BJ (cell line): ENCODE measurements around the gene EN1. TPM values are rescaled to one million over a fixed set of nuclear protein-coding genes. Genes with fewer than 3 reads are reported as not detected.

Source experiments
- CTCF ChIA-PET: fragments of 350-600 bp; formaldehyde crosslinking; extraction: SDS; loops from one replicate; lab custom pipeline; 2021; ENCODE audit warnings: antibody characterized with exemption, inconsistent platforms; lab: Yijun Ruan, JAX
- POLR2A ChIA-PET: fragments of 300-600 bp; sonication (Branson Sonifier 250); formaldehyde crosslinking; extraction: SDS; loops from one replicate; lab custom pipeline; 2021; ENCODE audit warnings: antibody characterized with exemption; lab: Charles Lee
- DNase-seq: peaks from one replicate; pipeline ENCODE4 v3.0.0-alpha.2; 2011; ENCODE audit warnings: low read depth
- H3K27me3 ChIP-seq: 2 replicates; pipeline ENCODE4 v1.6.0; 2011; ENCODE audit warnings: low read length; ENCODE audit not compliant: control insufficient read depth, insufficient read depth
- H3K36me3 ChIP-seq: 2 replicates; pipeline ENCODE4 v1.5.1; 2011; ENCODE audit warnings: low read length; ENCODE audit not compliant: control insufficient read depth, insufficient read depth
- H3K4me3 ChIP-seq: 2 replicates; pipeline ENCODE4 v1.5.1; 2011; ENCODE audit warnings: low read depth, mild to moderate bottlenecking, control low read depth, low read length
- polyA plus RNA-seq: library from polyadenylated mRNA; depleted of rRNA; stranded (reverse); fragments of >200 nt; gene quantifications from 2 replicates; pipeline ENCODE4 v1.2.3, GENCODE V29; 2011
- TF ChIP-seq, protein P1 (sequence below): IDR thresholded peaks from 2 replicates; pipeline ENCODE4 v1.5.1; 2011; ENCODE audit warnings: low read depth, mild to moderate bottlenecking, control low read depth, inconsistent platforms, low read length, moderate library complexity; ENCODE audit not compliant: insufficient read depth

Gene EN1
- polyA plus RNA-seq, 1 experiment, result not detected

DNA sequence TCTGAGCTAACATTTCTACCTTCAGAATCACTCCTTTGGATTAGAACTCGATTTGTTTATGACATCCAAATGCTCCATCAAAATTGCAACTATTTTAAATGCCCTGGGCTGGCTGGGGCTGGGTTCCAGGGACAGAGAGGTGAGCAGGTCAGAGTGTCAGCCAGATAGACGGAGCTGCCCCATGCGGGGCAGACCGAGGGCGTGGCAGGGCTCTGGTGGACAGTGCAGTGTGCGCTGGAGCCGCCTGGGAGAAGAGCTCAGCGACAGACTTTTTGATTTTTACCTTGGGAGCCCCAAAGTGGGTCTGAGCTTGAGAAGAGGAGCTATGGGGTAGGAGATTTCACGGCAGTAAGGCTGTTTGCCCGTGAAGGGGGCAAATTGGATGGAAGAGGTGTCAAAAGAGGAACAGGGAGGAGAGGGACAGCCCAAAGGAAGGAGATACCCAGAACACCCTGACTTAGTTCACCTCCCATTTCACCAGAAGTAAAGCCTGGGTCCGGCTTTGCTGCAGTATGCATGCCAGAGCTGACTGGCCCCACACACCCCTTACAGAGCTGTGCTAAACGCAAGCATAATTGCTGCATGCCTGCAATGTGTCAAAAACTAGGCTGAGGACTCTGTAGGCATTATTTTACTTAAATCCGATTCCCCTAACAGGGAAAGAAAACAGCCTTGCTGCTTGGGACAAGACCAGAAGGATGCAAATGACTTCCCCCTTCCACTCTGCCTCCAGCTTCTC lies 33.7 kb downstream of the EN1 start:
- TF ChIP-seq, protein P1, sequence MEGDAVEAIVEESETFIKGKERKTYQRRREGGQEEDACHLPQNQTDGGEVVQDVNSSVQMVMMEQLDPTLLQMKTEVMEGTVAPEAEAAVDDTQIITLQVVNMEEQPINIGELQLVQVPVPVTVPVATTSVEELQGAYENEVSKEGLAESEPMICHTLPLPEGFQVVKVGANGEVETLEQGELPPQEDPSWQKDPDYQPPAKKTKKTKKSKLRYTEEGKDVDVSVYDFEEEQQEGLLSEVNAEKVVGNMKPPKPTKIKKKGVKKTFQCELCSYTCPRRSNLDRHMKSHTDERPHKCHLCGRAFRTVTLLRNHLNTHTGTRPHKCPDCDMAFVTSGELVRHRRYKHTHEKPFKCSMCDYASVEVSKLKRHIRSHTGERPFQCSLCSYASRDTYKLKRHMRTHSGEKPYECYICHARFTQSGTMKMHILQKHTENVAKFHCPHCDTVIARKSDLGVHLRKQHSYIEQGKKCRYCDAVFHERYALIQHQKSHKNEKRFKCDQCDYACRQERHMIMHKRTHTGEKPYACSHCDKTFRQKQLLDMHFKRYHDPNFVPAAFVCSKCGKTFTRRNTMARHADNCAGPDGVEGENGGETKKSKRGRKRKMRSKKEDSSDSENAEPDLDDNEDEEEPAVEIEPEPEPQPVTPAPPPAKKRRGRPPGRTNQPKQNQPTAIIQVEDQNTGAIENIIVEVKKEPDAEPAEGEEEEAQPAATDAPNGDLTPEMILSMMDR, result no peak
- ChIA-PET CTCF (interaction anchor here (1.3 to 1.5 kb wide), 2 partner anchors 13 to 42 kb away, joined by 3 to 4 read pairs; no protein-coding TSS in a partner anchor), POLR2A (no interaction called here)
- Histone ChIP-seq H3K36me3 (no peaks in the 10 kb centered on the region), H3K27me3 (peaks cover 3% of the 10 kb centered on the region), H3K4me3 (no peak overlapping the region)
- no peak for DNase-seq

DNA sequence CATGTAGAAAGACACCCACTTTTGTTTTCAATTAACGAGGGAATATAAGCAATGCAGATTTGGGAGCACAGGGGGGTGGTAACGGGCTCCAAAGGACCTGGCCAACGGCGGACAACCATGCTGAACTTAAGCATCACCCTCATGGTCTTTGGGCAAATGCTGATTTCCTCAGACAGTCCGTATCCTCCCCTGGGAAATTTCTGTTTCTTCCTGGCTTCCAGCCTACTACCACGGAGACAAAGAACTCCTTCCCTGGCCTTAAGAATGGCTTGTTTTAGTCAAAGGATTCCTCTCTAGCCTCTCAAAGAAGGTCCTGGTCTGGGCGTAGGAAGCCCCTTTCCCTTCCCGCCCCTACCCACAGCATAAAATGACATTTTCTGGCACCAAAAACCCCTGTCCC lies 34.3 kb downstream of the EN1 start:
- no peak overlapping the region for H3K4me3 ChIP-seq
- ChIA-PET POLR2A (no interaction called here), CTCF (interaction anchor here (1.3 to 1.5 kb wide), 2 partner anchors 12 to 42 kb away, joined by 3 to 4 read pairs; no protein-coding TSS in a partner anchor)
- no peak for DNase-seq
- peaks cover 3% of the 10 kb centered on the region for H3K27me3 ChIP-seq
- no peaks in the 10 kb centered on the region for H3K36me3 ChIP-seq
- TF ChIP-seq, protein P1, result no peak

DNA sequence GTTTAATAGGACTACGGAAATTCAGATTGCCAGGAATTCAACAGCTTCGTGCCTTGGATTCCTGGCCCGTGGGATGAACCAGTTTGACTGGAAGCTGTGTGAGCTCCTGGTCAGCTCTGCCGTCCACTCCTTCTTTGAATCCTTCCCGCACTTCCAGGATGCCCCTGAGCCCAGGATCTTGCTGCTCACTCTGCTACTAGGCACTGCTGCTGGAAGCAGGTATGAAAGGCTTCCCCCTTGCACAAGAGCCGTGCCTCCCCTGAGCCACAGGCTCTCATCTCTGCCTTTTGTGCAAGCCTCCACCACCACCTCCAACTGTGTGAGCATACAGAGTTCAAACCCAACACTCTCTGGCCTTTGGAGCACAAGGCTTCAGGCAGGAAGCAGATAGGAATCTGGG lies 34.9 kb downstream of the EN1 start:
- Histone ChIP-seq H3K4me3 (no peak overlapping the region), H3K36me3 (no peaks in the 10 kb centered on the region), H3K27me3 (peaks cover 3% of the 10 kb centered on the region)
- TF ChIP-seq, protein P1, result no peak
- ChIA-PET POLR2A (no interaction called here), CTCF (no interaction called here)
- no peak for DNase-seq

DNA sequence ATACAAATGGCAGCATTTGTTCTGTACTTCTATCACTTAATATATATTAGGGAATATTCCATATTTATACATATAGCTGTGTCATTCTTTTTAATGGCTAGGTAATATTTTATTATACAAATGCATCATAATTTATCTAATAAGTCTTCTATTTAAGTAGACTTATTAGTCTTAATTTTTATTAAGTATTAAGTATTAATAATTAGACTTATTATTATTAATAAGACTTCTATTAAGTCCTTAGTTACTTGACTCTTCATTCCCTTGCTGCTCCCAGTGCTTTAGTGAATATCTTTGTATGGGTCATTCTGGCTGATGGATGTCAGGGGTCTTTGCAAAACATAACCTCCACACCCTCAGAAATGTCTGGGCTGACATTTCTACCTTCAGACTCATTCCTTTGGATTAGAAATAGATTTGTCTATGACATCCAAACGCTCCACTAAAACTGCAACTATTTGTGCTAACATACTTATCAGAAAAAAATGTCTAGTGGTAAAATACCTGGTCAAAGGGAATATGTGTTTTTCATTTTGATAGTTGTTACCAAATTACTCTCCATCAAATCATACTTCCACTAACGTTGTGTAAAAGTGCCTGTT lies 35.8 kb downstream of the EN1 start:
- Histone ChIP-seq H3K36me3 (no peaks in the 10 kb centered on the region), H3K27me3 (peaks cover 3% of the 10 kb centered on the region), H3K4me3 (no peak overlapping the region)
- TF ChIP-seq, protein P1, result no peak
- ChIA-PET POLR2A (no interaction called here), CTCF (no interaction called here)
- no peak for DNase-seq

DNA sequence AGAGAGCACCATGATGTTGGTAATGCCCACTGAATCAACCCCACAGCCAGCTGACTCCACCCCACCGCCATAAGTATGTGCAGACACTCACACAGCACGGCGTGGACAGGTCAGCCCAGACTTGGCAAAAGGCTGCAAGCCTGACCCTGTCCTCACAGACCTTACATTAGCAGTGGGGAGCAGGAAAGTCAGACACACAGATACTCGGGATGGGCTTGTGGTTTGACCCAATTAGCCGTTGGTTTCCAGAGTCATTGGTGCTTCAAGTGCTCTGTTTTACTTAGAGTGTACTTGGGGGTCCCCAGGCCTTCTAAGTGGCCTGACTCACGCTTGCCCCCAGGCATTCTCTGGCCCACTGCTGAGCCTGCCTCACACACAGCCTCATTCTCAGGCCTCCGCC lies 36.7 kb downstream of the EN1 start:
- CTCF ChIA-PET, result no interaction called here
- TF ChIP-seq, protein P1, result no peak
- DNase-seq, result no peak
- Histone ChIP-seq H3K4me3 (no peak overlapping the region), H3K27me3 (peaks cover 3% of the 10 kb centered on the region; the same call in 1 of the 2 replicates), H3K36me3 (no peaks in the 10 kb centered on the region)
- POLR2A ChIA-PET, result no interaction called here
